ENCODE measurements around the gene KRTAP4-9.
"Not testable (repeated sequence)": the region's sequence is repeated elsewhere in the genome, so short reads cannot be mapped to it uniquely, and the experiment has no call there.

The KRTAP4-9 gene

DNA sequence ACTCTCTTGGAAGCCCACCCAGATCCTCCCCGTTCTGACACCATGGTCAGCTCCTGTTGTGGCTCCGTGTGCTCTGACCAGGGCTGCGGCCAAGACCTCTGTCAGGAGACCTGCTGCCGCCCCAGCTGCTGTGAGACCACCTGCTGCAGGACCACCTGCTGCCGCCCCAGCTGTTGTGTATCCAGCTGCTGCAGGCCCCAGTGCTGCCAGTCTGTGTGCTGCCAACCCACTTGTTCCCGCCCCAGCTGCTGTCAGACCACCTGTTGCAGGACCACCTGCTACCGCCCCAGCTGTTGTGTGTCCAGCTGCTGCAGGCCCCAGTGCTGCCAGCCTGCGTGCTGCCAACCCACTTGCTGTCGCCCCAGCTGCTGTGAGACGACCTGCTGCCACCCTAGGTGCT, at the start of gene KRTAP4-9:
Gene KRTAP4-9 (plus strand): TSS at position 43 of the 400 bp plus-strand sequence. CDS start 0 bp downstream, at position 43.
- H3K4me3 ChIP-seq (replicated peaks in 1 of 2; ENCODE audit: low read depth in 2 of 2, low read length in 2 of 2); DNase-seq (ENCODE audit: low read depth in 2 of 2): not testable (repeated sequence)

DNA sequence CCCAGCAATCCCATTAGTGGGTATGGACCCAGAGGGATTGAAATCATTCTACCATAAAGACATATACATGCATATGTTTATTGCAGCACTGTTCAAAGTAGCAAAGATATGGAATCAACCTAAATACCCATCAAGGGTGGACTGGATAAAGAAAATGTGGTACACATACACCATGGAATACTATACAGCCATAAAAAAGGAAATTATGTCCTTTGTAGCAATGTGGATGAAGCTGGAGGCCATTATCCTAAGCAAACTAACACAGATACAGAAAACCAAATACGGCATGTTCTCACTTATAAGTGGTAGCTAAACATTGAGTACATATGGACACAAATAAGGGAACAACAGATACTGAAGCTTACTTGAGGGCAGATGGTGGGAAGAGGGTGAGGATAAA, 47.6 kb upstream of the KRTAP4-9 start:
- no peak for DNase-seq (ENCODE audit: low read depth in 2 of 2)
- TF ChIP-seq, protein P1, sequence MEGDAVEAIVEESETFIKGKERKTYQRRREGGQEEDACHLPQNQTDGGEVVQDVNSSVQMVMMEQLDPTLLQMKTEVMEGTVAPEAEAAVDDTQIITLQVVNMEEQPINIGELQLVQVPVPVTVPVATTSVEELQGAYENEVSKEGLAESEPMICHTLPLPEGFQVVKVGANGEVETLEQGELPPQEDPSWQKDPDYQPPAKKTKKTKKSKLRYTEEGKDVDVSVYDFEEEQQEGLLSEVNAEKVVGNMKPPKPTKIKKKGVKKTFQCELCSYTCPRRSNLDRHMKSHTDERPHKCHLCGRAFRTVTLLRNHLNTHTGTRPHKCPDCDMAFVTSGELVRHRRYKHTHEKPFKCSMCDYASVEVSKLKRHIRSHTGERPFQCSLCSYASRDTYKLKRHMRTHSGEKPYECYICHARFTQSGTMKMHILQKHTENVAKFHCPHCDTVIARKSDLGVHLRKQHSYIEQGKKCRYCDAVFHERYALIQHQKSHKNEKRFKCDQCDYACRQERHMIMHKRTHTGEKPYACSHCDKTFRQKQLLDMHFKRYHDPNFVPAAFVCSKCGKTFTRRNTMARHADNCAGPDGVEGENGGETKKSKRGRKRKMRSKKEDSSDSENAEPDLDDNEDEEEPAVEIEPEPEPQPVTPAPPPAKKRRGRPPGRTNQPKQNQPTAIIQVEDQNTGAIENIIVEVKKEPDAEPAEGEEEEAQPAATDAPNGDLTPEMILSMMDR (IDR thresholded peaks at IDR 0.05; ENCODE audit: low read depth, low read length), result no peak
- H3K4me3 ChIP-seq (replicated peaks in 1 of 2; ENCODE audit: low read depth in 2 of 2, low read length in 2 of 2), result no peak overlapping the region

DNA sequence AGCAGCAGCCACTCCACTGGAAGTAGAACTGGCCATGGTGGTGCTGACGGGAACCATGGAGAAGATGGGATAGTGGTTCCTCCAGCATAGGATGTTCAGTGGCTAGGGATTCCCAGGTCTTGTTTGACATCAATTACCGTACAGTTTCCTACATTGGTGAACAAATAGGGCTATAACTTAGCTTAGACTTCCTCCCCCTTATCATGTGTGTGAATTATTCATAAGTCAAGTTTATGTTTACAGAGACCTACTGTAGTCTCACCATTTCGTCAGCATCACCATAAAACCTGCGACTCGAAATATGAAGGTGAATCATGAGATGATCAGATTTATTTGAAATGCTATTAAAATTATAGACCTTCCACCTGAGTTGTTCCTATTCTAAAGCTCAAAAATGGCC, 46.4 kb upstream of the KRTAP4-9 start:
- TF ChIP-seq, protein P1 (IDR thresholded peaks at IDR 0.05; ENCODE audit: low read depth, low read length), result no peak
- peak in 1 of 2 donors; percentile 31 for DNase-seq (ENCODE audit: low read depth in 2 of 2)
- no peak overlapping the region for H3K4me3 ChIP-seq (replicated peaks in 1 of 2; ENCODE audit: low read depth in 2 of 2, low read length in 2 of 2)

DNA sequence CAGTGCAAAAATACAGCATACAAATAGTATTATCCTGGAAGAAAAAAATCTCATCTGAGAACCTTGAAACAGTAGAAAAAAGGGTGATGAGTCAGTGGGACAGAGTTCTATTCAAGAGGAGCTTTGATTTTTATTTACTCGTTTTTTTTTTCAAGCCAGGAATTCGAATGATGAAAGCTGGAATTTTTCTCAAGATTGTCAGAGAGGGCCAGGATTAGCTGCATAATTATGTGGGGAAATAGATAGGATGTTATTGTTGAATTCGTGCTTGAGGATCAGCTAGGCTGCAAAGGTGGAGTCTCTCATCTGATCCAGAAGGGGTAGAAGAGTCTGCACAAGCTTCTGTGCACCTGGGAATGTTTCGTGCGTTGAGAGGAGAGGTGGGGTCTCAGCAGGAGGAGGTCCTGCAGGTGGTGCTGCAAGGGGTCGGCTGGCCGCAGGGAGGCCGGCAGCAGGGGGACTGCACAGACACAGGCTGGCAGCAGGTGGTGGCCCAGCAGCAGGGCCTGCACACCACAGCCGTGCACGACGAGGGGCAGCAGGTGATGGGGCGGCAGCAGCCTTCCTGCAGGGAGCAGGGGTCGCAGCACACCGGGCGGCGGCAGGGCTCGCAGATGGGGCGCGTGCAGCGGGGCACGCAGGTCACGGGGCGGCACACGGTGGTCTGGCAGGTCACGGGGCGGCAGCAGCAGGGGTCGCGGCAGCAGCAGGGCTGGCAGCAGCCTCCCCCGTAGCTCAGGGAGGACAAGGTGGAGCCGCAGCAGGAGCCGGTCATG, 45.7 kb upstream of the KRTAP4-9 start:
- DNase-seq (ENCODE audit: low read depth in 2 of 2), result peak; percentile 29 to 87
- H3K4me3 ChIP-seq (replicated peaks in 1 of 2; ENCODE audit: low read depth in 2 of 2, low read length in 2 of 2), result not testable (repeated sequence)

DNA sequence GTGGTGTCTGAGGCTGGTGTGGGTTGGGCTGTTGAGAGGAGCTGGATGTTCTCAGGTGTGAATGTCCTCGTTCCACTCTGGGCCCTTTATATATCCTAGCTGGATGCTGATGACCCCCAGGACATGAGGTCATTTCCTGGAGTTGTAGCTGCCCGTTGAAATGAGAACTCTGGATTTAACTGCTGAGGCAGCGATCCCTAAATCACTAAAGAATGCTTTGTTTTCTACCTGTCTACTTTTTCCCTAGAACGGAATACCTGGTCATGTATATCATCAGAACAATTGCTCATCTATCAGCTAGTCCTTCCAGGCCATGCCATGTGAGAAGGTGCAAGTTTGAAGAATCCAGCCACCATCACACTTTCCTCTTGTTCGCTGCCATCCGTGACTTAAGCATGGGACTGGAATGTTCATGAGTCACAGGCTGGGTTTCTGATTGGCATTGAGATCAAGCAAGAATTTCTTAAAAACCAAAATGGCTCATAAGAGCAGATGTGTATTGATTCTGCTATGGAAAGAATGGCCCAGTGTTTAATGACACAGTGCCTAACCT, 45.1 kb upstream of the KRTAP4-9 start, which contains the start of gene KRTAP2-3:
Gene KRTAP2-3 (minus strand): TSS at position 63 of the 553 bp plus-strand sequence. CDS start 64 bp downstream, outside the sequence.
- DNase-seq (ENCODE audit: low read depth in 2 of 2), result peak; percentile 43 to 91
- TF ChIP-seq, protein P1 (IDR thresholded peaks at IDR 0.05; ENCODE audit: low read depth, low read length), result no peak
- H3K4me3 ChIP-seq (replicated peaks in 1 of 2; ENCODE audit: low read depth in 2 of 2, low read length in 2 of 2), result no peak within 1 kb of the TSS

DNA sequence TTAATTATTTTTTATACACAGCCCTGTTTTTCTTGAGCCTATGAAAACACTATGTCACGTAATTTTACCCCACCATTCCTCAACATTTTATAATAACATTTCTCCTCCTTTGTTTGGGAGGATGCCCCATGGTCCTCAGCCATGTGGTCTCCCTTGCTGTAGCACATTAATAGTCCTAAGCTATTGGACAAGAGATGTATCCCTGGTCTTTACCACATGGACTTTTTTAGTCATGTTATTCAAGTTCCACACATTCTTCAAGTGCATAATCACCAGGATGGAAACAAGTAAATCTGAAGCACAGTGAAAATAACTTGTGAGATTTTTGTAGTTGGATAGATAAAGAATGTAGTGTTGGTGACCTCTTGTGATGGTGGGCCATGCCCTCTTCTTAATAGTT, 43.2 kb upstream of the KRTAP4-9 start:
- H3K4me3 ChIP-seq (replicated peaks in 1 of 2; ENCODE audit: low read depth in 2 of 2, low read length in 2 of 2), result no peak overlapping the region
- peak; percentile 46 to 88 for DNase-seq (ENCODE audit: low read depth in 2 of 2)
- TF ChIP-seq, protein P1 (IDR thresholded peaks at IDR 0.05; ENCODE audit: low read depth, low read length), result no peak

DNA sequence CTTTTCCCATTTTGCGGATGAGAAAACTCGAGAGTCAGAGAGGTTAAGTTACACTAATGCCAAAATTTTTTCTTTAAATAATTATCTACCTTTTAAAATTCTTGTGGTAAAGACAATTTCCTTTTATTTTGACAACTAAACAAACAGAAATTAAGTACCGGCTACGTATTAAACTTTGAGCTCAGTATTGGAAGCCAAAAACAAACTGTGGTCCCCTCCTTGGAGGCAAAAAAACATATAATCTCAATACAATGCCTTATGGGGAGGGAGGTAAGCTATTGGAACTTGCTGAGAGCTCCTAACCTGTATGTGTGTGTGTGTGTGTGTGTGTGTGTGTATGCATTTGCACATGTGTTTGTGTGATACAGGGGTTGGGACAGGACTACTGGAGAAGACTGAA, 41.7 kb upstream of the KRTAP4-9 start:
- DNase-seq (ENCODE audit: low read depth in 2 of 2), result no peak
- TF ChIP-seq, protein P1 (IDR thresholded peaks at IDR 0.05; ENCODE audit: low read depth, low read length), result no peak
- no peak overlapping the region for H3K4me3 ChIP-seq (replicated peaks in 1 of 2; ENCODE audit: low read depth in 2 of 2, low read length in 2 of 2)

All from cardiac fibroblast (primary cell).